GM10266 (cell line): ENCODE data around the gene MYMK.

ENCODE experiments used
- DNase-seq: peaks from one replicate; pipeline ENCODE4 v3.0.0; 2012; ENCODE audit errors: extremely low spot score
- CTCF ChIP-seq: IDR thresholded peaks from 2 replicates; pipeline ENCODE4 v1.5.1; 2012; ENCODE audit warnings: mild to moderate bottlenecking, low read depth; ENCODE audit not compliant: control insufficient read depth, insufficient read depth; ENCODE audit errors: missing control alignments

Gene MYMK

GRCh38 chr9:133467101-133467500 lies 57.7 kb downstream of the MYMK start:
- DNase-seq = no peak
- no peak for TF ChIP-seq CTCF

- no peak for DNase-seq
- TF ChIP-seq CTCF = no peak
Measured at GRCh38 chr9:133465984-133466383, 58.8 kb downstream of the MYMK start.

- DNase-seq = no peak
- no peak for TF ChIP-seq CTCF
Measured at GRCh38 chr9:133464638-133465037, 60.1 kb downstream of the MYMK start.
